AG09319 (cell line): ENCODE results near the gene SCNN1G.

ENCODE experiments used
- DNase-seq: peaks from one replicate; pipeline ENCODE4 v3.0.0-alpha.2; 2010; ENCODE audit warnings: low read depth; ENCODE audit errors: extremely low read depth
- CTCF ChIP-seq: IDR thresholded peaks from 2 replicates; pipeline ENCODE4 v1.5.1; 2011; ENCODE audit warnings: low read depth, mild to moderate bottlenecking, inconsistent platforms, low read length, moderate library complexity

SCNN1G gene

GRCh38 chr16:23147666-23148065 is 34.9 kb upstream of the SCNN1G start:
- DNase-seq, result no peak
- no peak for TF ChIP-seq CTCF

- no peak for TF ChIP-seq CTCF
- no peak for DNase-seq
These were observed 34.4 kb upstream of the SCNN1G start for GRCh38 chr16:23148166-23148512.

- DNase-seq, result no peak
- no peak for TF ChIP-seq CTCF
These were observed 33.9 kb upstream of the SCNN1G start for GRCh38 chr16:23148513-23149266.

- peak; percentile 85 for DNase-seq
- no peak for TF ChIP-seq CTCF
These were observed 33.1 kb upstream of the SCNN1G start, which contains the start of gene USP31 for GRCh38 chr16:23149267-23149992. USP31 (minus strand) TSS chr16:23149452; CDS start chr16:23149270, 182 bp downstream.

- no peak for DNase-seq
- no peak for TF ChIP-seq CTCF
These were observed 32.6 kb upstream of the SCNN1G start for GRCh38 chr16:23149993-23150364.

- DNase-seq, result no peak
- no peak for TF ChIP-seq CTCF
These were observed 30.0 kb upstream of the SCNN1G start for GRCh38 chr16:23152386-23153178.
